HG03460 (cell line): ENCODE data around the gene MACF1.
A peak's percentile ranks its signal among the peaks of the same experiment; 100 is the strongest.
"Not testable (repeated sequence)": the region's sequence is repeated elsewhere in the genome, so short reads cannot be mapped to it uniquely, and the experiment has no call there.

ENCODE experiments used
- ATAC-seq: cut with Tn5 transposase; IDR thresholded peaks from one replicate; pipeline ENCODE4 v1.9.1; 2021; ENCODE audit not compliant: unreplicated experiment

The MACF1 gene

DNA sequence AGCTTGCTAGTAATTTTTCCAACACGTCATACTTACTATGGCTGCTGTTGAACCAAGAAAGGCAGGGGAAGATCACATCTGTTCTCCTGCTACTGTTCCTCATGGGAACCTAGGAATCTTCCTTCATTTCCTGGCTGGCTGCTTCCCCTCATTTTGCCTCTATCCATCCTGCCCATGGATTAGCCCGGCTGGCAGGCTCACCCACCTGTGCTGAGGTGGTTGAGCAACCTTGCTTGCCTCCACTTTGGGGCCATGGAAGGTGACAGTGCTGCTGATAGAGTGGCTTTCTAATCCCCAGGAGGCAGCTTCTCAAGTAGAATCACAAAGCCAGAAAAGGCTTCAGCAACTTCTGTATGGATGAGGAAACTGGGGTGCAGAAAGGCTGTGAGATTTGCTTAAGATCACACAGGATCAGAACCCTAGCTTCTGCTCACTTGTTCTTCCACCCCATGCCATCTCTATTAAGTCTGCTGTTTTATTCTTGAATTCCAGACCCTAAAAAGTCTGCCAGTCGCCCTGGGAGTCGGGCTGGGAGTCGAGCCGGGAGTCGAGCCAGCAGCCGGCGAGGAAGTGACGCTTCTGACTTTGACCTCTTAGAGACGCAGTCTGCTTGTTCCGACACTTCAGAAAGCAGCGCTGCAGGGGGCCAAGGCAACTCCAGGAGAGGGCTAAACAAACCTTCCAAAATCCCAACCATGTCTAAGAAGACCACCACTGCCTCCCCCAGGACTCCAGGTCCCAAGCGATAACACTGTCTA lies 280.7 kb downstream of the MACF1 start:
- no peak for ATAC-seq

GRCh38 chr1:39488012-39488545 lies 283.6 kb downstream of the MACF1 start:
- ATAC-seq, result no peak

GRCh38 chr1:39488793-39489566 lies 284.5 kb downstream of the MACF1 start:
- no peak for ATAC-seq

DNA sequence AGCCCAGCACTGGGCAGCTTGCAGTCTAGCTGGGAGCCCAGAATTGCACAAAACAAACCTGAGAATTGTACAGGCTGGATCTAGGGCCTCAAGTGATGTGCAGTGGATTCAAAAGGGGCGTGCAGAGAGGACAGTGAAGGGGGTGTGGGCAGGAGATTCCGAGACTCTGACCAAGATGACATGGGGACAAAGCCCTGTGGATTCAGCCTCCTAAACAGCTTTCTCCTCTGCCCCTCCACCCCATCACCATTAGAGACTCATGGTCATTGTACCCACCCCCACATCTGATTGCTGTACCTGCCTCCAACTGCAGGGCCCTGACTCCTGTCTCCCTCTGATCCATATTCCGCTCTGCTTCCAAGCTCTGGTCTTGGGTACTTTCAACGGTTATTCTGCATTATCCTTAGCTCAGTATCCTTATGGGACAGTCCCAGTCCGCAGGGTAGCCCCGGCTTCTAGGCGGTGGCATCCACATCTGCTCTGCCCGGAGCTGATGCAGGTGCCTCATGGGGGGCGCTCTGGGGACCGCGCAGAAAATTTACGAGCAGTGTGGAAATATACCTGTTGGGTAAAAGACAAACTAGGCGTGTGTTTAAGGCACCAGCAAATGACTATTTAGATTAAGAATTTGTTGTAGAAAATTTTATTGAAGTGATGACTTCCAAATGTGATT lies 285.2 kb downstream of the MACF1 start:
- ATAC-seq, result no peak

DNA sequence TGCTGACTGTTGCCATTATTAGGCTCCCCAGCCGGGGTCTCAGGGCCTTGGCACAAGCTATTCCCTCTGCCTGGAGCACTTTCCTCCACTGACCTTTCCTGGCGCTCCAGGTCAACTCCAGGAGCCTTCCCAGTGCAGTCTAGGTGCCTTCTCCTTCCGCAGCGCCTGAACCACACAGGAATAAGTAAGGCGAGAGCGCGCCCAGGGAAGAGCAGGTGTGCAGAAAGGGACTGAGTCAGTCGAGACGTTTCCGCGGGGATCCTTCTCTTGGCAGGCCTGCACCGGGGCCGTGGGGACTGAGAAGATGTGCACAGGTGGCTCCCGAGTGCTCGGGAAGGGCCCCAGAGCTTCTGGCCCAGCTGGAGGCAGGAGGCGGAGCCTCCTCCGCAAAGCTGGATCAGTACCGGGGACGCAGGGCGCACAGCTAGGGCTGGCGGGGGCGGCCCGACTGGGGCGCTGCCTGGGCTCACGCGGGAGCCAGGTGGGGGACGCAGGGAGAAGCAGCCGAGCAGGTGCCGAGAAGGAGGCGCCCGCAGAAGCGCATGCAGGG lies 286.2 kb downstream of the MACF1 start:
- peak; percentile 4 for ATAC-seq

- ATAC-seq, result peak; percentile 69
These were observed 286.8 kb downstream of the MACF1 start, which contains the start of gene BMP8A for GRCh38 chr1:39491146-39491921. Gene BMP8A (plus strand): TSS chr1:39491636. CDS start chr1:39491992, 356 bp downstream.

- not testable (repeated sequence) for ATAC-seq
These were observed 287.9 kb downstream of the MACF1 start for GRCh38 chr1:39492118-39493042.

GRCh38 chr1:39493043-39493810 lies 288.7 kb downstream of the MACF1 start:
- ATAC-seq, result not testable (repeated sequence)

DNA sequence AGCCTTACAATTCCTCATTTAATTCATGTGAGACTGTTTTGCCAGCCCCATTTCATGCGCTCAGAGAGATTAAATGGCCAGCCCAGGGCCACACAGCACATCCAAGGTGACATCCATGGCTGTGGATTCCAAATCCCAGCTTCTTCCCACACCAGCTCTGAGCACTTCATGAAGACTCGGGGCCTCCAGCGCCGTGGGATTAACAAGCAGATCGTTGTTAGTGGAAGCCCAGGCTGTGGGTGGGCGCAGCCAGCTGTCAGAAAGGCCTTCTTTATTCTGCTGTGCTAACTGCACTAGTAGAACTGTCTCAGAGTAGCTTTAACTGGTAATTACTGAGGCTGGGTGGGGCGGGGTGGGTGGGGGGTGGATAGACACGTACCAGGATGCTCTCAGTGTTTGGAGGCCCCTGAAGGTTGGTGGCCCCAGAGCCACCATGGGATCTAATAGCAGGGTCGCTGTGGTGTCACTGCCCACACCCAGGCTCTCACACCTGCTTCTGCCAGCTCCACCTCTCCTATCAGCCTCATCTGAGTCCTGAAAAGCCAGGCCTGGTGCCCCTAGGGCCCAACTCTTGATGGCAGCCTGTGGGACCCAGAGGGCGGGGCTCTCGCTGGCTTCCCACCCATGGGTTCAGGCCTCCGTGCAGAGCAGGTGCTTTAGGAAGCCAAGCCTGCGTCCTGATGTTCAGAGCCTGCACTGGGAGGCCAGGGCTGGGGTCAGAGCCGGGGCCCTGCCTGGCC lies 290.3 kb downstream of the MACF1 start:
- ATAC-seq, result no peak

GRCh38 chr1:39496520-39496919 lies 292.0 kb downstream of the MACF1 start:
- ATAC-seq, result not testable (repeated sequence)

GRCh38 chr1:39497585-39497984 lies 293.1 kb downstream of the MACF1 start:
- no peak for ATAC-seq

DNA sequence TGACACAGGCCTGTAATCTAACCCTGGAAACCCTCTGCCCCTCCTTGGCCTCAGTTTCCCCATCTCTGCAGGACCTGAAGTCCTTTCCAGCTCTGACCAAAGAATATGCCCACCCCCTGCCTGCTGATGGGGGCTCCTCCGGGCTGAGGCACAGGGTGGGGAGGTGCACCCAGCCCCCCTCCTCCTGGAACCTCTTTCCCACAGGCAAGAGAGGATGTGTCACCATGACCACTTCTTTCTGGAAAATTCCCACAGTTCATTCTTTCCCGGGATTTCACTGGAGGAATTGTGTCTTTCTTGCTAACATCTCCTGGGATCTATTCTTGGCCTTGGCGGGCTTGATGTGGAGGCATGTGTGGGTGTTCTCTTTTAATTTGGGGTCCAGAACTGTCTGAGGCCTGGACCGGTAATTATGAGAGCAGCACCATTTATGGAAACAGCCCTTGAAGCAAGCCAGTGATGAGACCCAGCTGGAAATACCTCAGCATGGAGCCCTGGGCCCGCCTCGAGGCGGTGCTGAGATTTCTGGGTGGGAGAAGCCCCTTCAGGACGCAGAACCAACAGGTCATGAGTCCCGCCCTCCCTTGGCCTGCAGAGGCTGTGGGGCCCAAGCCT lies 293.7 kb downstream of the MACF1 start:
- not testable (repeated sequence) for ATAC-seq

DNA sequence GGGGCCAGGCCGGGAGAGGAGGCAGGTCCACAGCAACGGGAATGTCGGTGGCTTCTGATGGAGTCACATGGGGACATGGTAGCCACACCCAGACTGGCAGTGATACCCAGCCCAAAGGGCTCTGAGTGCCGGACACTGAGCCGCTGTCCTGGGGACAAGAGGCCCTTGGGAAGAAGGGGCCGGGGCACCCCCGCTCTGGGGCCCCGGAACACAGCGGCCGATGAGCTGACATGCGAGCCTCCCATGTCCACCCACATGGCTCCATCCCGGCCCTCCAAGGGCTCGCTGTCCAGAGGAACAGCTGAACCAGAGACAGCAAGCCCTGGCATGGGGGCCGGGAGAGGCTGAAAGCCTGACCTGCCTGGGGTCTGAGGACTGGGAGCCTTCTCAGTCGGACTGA lies 294.3 kb downstream of the MACF1 start:
- not testable (repeated sequence) for ATAC-seq

DNA sequence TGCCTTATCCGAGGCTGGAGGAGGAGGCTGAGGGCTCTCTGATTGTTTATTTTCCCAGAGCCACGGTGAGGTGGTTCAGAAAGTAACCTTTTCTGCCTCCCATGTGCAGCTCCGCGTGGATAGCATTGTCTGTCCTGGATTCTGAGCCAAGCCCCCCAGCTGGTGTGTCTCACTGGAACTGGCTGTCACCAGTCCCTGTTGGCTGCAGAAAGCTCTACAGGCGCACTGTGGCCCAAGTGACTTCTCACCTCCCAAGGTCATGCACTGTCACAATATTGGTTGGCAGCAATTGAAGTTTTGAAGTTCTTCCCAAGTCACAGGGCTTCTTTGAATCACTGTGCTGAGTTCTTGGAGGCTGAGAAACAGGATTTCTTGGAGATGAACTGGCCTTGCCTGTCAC lies 295.2 kb downstream of the MACF1 start:
- no peak for ATAC-seq

DNA sequence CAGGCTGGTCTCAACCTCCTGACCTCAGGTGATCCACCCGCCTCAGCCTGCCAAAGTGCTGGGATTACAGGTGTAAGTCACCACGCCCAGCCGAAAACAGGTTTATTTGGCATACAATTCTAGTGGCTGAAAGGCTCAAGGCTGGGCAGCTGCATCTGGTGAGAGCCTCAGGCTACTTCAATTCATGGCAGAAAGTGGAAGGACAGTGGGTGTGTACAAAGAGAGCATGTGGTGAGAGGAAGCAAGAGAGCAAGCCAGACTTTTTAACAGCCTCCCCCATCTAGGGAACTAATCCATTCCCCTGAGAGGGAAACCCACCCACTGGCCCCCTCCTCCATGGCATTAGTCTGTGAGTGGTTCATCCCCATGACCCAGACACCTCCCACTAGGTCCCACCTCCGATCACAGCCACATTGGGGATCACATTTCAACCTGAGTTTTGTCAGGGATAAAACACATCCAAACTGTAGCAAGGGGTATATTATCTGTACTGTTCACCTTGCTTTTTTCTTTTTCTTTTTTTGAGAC lies 296.4 kb downstream of the MACF1 start:
- no peak for ATAC-seq

- ATAC-seq, result no peak
These were observed 297.2 kb downstream of the MACF1 start for GRCh38 chr1:39501666-39502065.

- ATAC-seq, result not testable (repeated sequence)
These were observed 299.9 kb downstream of the MACF1 start for GRCh38 chr1:39504436-39504835.
